Measurements from ENCODE around the gene SERGEF.

Gene SERGEF

GRCh38 chr11:17807034-17807433 is 205.8 kb downstream of the SERGEF start:
- DNase-seq (ENCODE audit: low read depth): no peak

GRCh38 chr11:17805873-17806272 is 207.0 kb downstream of the SERGEF start:
- DNase-seq (ENCODE audit: low read depth): no peak
- no peak overlapping the region for H3K4me3 ChIP-seq (ENCODE audit: low read depth, low read length)
- TF ChIP-seq CTCF (IDR thresholded peaks at IDR 0.05; ENCODE audit: low read depth, low read length, missing control alignments): no peak

More at GRCh38 chr11:17807034-17807433, 205.8 kb downstream of the SERGEF start:
- TF ChIP-seq CTCF (IDR thresholded peaks at IDR 0.05; ENCODE audit: low read depth, low read length, missing control alignments): no peak
- H3K4me3 ChIP-seq (ENCODE audit: low read depth, low read length): no peak overlapping the region

- no peak for DNase-seq (ENCODE audit: low read depth)
- no peak overlapping the region for H3K4me3 ChIP-seq (ENCODE audit: low read depth, low read length)
- TF ChIP-seq CTCF (IDR thresholded peaks at IDR 0.05; ENCODE audit: low read depth, low read length, missing control alignments): no peak
These were observed 207.8 kb downstream of the SERGEF start for GRCh38 chr11:17805043-17805442.

GRCh38 chr11:17803754-17804334 is 209.0 kb downstream of the SERGEF start:
- DNase-seq (ENCODE audit: low read depth): no peak
- TF ChIP-seq CTCF (IDR thresholded peaks at IDR 0.05; ENCODE audit: low read depth, low read length, missing control alignments): no peak

GRCh38 chr11:17802491-17802890 is 210.4 kb downstream of the SERGEF start:
- no peak for TF ChIP-seq CTCF (IDR thresholded peaks at IDR 0.05; ENCODE audit: low read depth, low read length, missing control alignments)
- DNase-seq (ENCODE audit: low read depth): no peak
- no peak overlapping the region for H3K4me3 ChIP-seq (ENCODE audit: low read depth, low read length)

More at GRCh38 chr11:17803754-17804334, 209.0 kb downstream of the SERGEF start:
- H3K4me3 ChIP-seq (ENCODE audit: low read depth, low read length): no peak overlapping the region

GRCh38 chr11:17801166-17801565 is 211.7 kb downstream of the SERGEF start:
- H3K4me3 ChIP-seq (ENCODE audit: low read depth, low read length): no peak overlapping the region
- no peak for TF ChIP-seq CTCF (IDR thresholded peaks at IDR 0.05; ENCODE audit: low read depth, low read length, missing control alignments)
- no peak for DNase-seq (ENCODE audit: low read depth)

GRCh38 chr11:17799147-17799546 is 213.7 kb downstream of the SERGEF start:
- H3K4me3 ChIP-seq (ENCODE audit: low read depth, low read length): no peak overlapping the region
- DNase-seq (ENCODE audit: low read depth): no peak
- TF ChIP-seq CTCF (IDR thresholded peaks at IDR 0.05; ENCODE audit: low read depth, low read length, missing control alignments): no peak

Measured in GM12864 (cell line).